HuH-7 (cell line): Measurements from ENCODE around the gene SLC13A3.

ENCODE experiments used
- DNase-seq: peaks from one replicate; pipeline ENCODE4 v3.0.0; 2011; ENCODE audit warnings: low spot score

Gene SLC13A3

GRCh38 chr20:46605978-46606816 lies 45.1 kb downstream of the SLC13A3 start:
- no peak for DNase-seq

GRCh38 chr20:46605181-46605580 lies 46.1 kb downstream of the SLC13A3 start:
- no peak for DNase-seq

- no peak for DNase-seq
These were observed 46.6 kb downstream of the SLC13A3 start for GRCh38 chr20:46604551-46605133.

- DNase-seq = no peak
These were observed 48.8 kb downstream of the SLC13A3 start for GRCh38 chr20:46602429-46602828.

- DNase-seq = no peak
These were observed 49.6 kb downstream of the SLC13A3 start for GRCh38 chr20:46601603-46602122.

- DNase-seq = no peak
These were observed 50.9 kb downstream of the SLC13A3 start for GRCh38 chr20:46600286-46600752.

- DNase-seq = no peak
These were observed 51.9 kb downstream of the SLC13A3 start for GRCh38 chr20:46599227-46599987.

GRCh38 chr20:46595933-46596332 lies 55.3 kb downstream of the SLC13A3 start:
- DNase-seq = no peak

GRCh38 chr20:46594725-46595124 lies 56.5 kb downstream of the SLC13A3 start:
- DNase-seq = no peak

GRCh38 chr20:46592580-46593362 lies 58.5 kb downstream of the SLC13A3 start:
- DNase-seq = peak; percentile 28

- no peak for DNase-seq
These were observed 60.8 kb downstream of the SLC13A3 start for GRCh38 chr20:46590443-46590842.

- no peak for DNase-seq
These were observed 62.4 kb downstream of the SLC13A3 start for GRCh38 chr20:46588532-46589511.

GRCh38 chr20:46587986-46588385 lies 63.3 kb downstream of the SLC13A3 start:
- no peak for DNase-seq

GRCh38 chr20:46586724-46587123 lies 64.5 kb downstream of the SLC13A3 start:
- no peak for DNase-seq

- no peak for DNase-seq
These were observed 66.8 kb downstream of the SLC13A3 start for GRCh38 chr20:46584508-46584907.

GRCh38 chr20:46583411-46584214 lies 67.6 kb downstream of the SLC13A3 start:
- DNase-seq = no peak

GRCh38 chr20:46582648-46583047 lies 68.6 kb downstream of the SLC13A3 start:
- DNase-seq = no peak

GRCh38 chr20:46581391-46581790 lies 69.9 kb downstream of the SLC13A3 start:
- no peak for DNase-seq

GRCh38 chr20:46580613-46581205 lies 70.5 kb downstream of the SLC13A3 start:
- DNase-seq = no peak
